HG02852 (cell line): ENCODE results near the gene IL21.
"Not testable (repeated sequence)": the region's sequence is repeated elsewhere in the genome, so short reads cannot be mapped to it uniquely, and the experiment has no call there.

Experiments used
- ATAC-seq: cut with Tn5 transposase; IDR thresholded peaks from one replicate; pipeline ENCODE4 v1.9.1; 2021; ENCODE audit warnings: mild to moderate bottlenecking, moderate library complexity; ENCODE audit not compliant: unreplicated experiment

Gene IL21

DNA sequence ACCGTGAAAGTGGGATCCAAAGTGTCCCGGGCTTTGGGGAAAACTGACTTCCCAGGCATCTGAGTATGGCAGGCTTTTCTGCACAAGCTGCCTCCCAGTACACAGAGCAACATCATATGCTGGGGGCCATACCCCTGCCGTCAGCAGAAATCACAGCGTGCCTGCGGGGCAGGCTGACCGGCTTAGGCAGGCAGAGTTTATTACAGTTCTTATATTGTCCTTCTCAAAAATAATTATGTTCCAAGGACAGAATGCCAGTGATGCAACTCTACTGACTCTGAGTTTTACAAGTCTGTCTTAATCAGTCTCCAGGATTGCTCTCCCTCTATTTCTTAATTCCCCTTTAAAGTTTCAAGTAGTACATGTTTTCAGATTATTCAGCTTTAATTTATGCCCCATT, 37.0 kb downstream of the IL21 start:
- ATAC-seq, result no peak

DNA sequence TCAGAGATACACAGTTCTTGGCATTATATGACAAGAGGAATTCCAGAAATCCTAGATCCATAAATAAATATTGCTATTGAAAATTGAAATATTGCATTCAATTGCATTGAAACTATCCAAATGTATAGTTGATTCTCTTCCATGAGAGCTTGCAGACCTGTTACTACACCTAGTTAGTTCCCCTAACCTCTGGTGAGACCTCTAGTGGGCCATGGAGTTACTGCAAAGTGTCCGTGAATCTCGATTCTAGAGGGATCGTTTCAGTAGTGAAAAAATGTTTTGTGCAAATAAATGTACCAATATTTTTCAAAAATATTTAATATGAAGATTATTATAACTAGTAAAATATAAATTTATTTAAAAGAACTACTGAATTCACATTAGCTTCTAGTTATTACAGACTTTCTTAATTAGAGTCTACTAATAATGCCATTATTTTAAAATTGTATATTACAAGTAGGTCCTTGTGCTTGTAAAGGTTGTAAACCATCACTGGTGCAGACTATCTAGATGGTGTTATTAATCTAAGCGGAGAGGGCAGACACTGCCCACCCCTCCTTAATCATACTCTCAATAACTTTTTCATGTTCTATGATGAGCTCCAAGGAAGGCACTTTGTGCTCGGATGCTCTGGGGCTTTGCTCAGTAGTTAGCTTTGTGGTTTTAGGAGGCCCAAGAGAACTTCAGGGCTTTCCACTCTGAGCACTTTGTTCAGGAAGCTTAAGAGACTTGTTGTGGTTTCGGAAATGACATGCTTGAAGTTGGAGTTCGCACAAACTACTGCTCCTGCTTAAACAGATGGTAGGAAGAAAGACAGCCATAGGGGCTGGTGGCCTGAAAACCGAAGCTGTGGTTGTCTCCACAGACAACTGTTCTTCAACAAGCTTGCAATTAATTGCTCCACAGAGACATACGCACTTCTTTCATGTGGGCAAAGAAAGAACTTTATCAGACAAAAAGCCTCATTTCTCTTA, 42.8 kb downstream of the IL21 start:
- peak; percentile 69 for ATAC-seq

DNA sequence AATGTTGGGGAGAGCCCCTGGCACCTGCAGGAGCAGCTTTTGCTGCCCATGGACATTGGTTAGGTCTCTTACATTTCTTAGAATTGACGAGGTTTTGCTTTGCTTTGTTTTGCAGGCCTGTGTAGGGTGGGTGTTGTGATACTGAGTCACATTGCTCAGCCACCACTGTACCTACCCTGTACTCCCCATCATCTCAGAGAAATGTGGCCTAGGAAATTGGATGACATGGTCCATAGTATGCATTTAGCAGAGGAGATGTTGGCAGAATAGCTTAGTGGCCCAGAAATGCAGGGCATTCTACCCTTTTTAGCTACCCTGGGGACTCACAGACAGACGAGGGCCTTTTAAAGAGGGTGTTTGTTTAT, 43.7 kb downstream of the IL21 start:
- ATAC-seq, result no peak

DNA sequence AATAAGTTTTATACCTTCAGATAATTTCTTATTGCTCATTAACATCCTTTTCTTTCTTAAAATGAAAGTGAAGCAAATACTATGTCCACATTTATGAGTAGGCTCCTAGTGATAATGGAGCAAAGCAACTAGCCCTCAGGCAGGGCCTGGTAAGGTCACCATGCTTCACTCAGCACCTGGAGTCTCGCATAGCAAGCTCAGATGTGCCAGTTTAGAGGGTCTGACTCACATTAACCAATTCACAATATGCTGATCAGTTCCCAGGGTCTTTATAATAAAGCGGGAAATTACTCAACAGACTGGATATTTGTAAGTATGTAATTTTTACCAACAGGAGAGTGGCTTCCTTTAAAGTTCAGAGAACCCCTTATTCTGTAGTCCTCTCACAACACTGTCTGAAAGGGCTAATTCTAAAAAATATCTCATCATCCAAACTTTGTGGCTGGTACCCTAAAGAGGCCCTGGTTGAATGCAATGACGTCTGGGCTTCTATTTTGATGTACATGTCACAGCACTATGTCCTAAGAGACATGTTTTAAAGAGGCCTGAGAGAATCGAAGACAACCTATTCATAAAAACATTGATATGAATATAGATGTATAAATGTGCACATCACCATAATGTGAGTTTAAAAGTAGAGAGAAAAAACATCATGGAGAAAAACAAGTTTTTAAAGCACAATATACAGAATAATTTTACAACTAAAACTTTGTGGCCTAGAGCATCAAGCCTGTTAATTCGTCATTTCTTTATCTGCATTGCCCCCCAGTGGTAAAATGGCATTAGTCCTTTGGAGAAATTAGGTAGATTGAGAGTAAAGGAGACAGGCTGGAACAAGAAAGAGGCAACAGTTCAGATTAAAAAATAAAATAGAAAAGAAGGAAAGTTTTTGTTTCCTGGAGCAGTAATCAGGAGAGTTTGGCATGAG, 44.3 kb downstream of the IL21 start:
- ATAC-seq, result no peak

DNA sequence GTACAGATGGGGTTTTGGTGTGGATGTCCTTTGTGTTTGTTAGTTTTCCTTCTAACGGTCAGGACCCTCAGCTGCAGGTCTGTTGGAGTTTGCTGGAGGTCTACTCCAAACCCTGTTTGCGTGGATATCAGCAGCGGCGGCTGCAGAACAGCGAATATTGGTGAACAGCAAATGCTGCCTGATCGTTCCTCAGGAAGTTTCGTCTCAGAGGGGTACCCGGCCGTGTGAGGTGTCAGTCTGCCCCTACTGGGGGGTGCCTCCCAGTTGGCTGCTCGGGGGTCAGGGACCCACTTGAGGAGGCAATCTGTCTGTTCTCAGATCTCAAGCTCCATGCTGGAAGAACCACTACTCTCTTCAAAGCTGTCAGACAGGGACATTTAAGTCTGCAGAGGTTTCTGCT, 46.5 kb downstream of the IL21 start:
- not testable (repeated sequence) for ATAC-seq

DNA sequence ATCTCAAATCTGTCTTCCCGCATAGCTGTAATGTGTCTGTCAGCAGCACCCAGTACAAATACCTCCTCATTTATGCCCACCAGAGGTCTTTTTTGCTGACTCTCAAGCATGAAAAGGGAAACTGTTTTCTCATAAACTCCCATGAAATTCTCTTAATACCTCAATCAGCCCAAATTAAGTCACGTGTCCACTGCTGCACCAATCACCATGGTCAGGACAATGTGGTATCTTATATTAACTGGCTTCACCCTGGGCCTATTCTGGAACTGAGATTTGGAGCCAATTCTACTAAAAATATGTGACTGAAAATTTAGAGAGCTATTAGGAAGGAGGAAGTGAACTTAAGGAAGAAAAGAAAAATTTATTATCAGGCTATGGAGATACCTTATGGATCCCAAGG, 58.4 kb downstream of the IL21 start:
- no peak for ATAC-seq
